ENCODE measurements around the gene LUZP1.

DNA sequence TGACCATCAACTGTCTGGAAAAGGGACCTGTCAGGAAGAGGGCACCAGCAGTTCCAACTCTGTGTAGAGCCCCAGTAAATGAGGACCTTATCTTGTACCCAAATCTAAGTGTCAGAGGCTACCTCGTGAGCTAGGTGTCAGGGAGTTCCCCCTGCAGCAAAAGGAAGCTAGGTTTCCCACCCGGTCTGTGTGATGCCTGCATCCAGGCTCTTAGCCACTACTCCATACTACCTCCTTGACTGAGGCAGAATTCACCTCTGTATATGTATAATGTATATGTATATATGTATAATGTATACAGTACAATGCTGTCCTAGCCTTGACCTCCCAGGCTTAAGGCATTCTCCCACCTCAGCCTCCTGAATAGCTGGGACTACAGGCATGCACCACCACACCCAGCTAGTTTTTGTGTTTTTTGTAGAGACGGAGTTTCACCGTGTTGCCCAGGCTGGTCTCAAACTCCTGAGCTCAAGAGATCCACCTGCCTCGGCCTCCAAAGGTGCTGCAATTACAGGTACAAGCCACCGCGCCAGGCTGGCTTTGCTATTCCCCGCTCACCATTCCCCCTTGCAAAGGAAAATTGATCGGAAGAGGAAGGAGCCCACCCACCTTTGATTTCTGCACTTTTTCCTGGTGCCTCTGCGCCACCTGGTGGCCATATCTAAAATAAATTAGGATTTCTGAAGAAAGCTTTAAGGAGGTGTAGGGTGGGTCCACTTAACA is 15.7 kb upstream of the LUZP1 start:
- TF ChIP-seq POLR2A (IDR thresholded peaks at IDR 0.05; ENCODE audit: low read depth, low read length) (no peak), TAF1 (IDR thresholded peaks at IDR 0.05; ENCODE audit: borderline replicate concordance, low read depth, low read length) (no peak), POLR2AphosphoS5 (IDR thresholded peaks at IDR 0.05; ENCODE audit: low read depth, low read length) (no peak)

Measured in GM12892 (cell line).